Osteocyte (in vitro differentiated cells): ENCODE results near the gene GUK1. TPM values are rescaled to one million over a fixed set of nuclear protein-coding genes. Genes with fewer than 3 reads are reported as not detected.

ENCODE experiments used
- DNase-seq: peaks from one replicate; pipeline ENCODE4 v3.0.0; 2021; ENCODE audit warnings: mixed read lengths; ENCODE audit not compliant: unreplicated experiment; ENCODE audit errors: extremely low spot score
- H3K27ac Mint-ChIP-seq: one replicate; pipeline ENCODE4 v1.8.0; 2021; ENCODE audit warnings: mild to moderate bottlenecking, mixed read lengths; ENCODE audit not compliant: unreplicated experiment
- H3K27me3 Mint-ChIP-seq: one replicate; pipeline ENCODE4 v1.8.0; 2021; ENCODE audit warnings: mixed read lengths; ENCODE audit not compliant: unreplicated experiment
- H3K36me3 Mint-ChIP-seq: one replicate; pipeline ENCODE4 v1.8.0; 2021; ENCODE audit warnings: mixed read lengths; ENCODE audit not compliant: unreplicated experiment
- H3K4me1 Mint-ChIP-seq: one replicate; pipeline ENCODE4 v1.8.0; 2021; ENCODE audit warnings: mixed read lengths; ENCODE audit not compliant: unreplicated experiment
- H3K4me3 Mint-ChIP-seq: one replicate; pipeline ENCODE4 v1.8.0; 2021; ENCODE audit warnings: mild to moderate bottlenecking, moderate library complexity, mixed read lengths; ENCODE audit not compliant: unreplicated experiment
- H3K9me3 Mint-ChIP-seq: one replicate; pipeline ENCODE4 v1.8.0; 2021; ENCODE audit warnings: mixed read lengths; ENCODE audit not compliant: unreplicated experiment
- long read RNA-seq: library from polyadenylated mRNA; unstranded; transcript quantifications from one replicate; pipeline ENCODE4 v2.0.0, GENCODE V29; 2021
- total RNA-seq: library from RNA; stranded (reverse); gene quantifications from 2 replicates; pipeline ENCODE4 v1.2.1, GENCODE V29; 2021
- TF ChIP-seq, protein P1 (sequence below): fragments of 200-600 bp; sonication (generic); IDR thresholded peaks from 2 replicates; pipeline ENCODE4 v1.5.0; 2021; ENCODE audit warnings: antibody characterized with exemption, mild to moderate bottlenecking, moderate library complexity

The GUK1 gene, protein sequence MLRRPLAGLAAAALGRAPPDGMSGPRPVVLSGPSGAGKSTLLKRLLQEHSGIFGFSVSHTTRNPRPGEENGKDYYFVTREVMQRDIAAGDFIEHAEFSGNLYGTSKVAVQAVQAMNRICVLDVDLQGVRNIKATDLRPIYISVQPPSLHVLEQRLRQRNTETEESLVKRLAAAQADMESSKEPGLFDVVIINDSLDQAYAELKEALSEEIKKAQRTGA
- total RNA-seq, result 150 and 166 TPM in 2 replicates
- long read RNA-seq, transcript GUK1-201 (9 exons, 1,084 nt), result major isoform, 6 of 21 reads
- long read RNA-seq, partial matches to known transcripts, result 1 of 21 reads
- long read RNA-seq, other reads (novel, unspliced or antisense), result 7 of 21 reads

DNA sequence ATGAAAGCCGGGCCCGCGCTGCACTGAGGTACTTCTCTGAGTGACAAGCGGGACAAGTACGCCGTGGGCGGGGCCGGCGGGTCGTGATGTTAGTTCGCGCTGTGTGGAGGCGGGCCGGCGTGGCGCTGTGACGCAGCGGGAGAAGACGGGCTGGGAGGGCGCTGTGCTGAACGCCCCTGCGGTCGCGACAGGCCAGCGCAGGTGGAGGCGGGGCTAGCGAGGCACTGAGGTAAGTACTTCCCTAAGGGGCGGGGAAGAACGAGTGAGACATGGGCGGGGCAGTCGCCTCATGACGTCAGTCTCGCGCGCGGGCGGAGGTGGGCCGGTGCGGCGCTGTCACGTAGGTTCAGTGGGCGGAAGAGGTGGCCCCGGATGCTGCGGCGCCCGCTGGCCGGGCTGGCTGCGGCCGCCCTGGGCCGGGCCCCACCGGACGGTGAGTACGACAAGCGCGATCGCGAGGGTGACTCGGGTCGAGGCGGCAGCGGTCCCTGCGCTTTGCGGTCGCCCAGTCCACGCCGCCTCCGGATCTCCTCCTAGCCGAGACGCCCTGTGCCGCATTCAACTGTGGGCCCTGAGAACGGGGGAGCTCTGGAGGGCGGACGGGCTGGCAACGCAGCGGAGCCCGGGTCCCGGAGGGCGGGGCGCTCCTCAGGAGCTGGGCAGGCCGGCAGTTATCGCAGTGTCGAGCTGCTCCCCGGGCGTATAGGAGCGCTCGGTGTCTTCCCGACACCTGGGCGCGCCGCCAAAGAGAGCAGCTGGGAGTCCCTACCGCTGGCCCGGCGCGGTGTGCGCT is at the start of gene GUK1:
TSS of gene GUK1 (plus strand) at position 349 of the 793 bp plus-strand sequence. CDS start at position 373, 24 bp downstream.
- H3K27me3 Mint-ChIP-seq, result peaks cover 22% of the 10 kb centered on the region
- no peaks in the 10 kb centered on the region for H3K9me3 Mint-ChIP-seq
- H3K4me3 Mint-ChIP-seq, result peak within 1 kb of the TSS; percentile 90
- peak; percentile 99 for DNase-seq
- no peaks in the 10 kb centered on the region for H3K36me3 Mint-ChIP-seq
- peak within 1 kb of the TSS; percentile 94 for H3K27ac Mint-ChIP-seq
- TF ChIP-seq, protein P1, sequence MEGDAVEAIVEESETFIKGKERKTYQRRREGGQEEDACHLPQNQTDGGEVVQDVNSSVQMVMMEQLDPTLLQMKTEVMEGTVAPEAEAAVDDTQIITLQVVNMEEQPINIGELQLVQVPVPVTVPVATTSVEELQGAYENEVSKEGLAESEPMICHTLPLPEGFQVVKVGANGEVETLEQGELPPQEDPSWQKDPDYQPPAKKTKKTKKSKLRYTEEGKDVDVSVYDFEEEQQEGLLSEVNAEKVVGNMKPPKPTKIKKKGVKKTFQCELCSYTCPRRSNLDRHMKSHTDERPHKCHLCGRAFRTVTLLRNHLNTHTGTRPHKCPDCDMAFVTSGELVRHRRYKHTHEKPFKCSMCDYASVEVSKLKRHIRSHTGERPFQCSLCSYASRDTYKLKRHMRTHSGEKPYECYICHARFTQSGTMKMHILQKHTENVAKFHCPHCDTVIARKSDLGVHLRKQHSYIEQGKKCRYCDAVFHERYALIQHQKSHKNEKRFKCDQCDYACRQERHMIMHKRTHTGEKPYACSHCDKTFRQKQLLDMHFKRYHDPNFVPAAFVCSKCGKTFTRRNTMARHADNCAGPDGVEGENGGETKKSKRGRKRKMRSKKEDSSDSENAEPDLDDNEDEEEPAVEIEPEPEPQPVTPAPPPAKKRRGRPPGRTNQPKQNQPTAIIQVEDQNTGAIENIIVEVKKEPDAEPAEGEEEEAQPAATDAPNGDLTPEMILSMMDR, result peak; percentile 19
- peaks cover 36% of the 10 kb centered on the region for H3K4me1 Mint-ChIP-seq

DNA sequence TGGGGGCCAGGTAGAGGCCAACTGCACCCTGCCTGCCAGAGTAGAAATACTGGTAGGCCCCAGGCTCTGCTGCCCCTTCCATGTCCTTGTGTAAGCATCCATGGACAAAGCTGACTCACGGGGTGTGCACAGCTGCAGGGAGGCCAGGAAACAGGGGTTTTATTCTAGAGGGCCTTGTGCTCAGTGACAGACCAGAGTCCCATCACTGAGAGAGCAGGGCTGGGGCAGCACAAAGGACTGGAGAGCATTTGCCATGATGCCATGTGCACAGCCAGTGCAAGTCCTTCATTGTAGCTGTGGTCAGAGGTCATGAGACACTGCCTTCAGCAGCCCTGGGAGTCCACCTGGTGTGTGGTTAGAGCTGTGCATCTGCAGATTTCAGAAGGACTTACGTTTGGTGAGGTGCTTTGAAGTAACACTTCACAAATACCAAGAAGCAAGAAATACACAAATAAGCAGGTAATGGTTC is 49.4 kb upstream of the GUK1 start:
- Mint-ChIP-seq H3K36me3 (peaks cover 9% of the 10 kb centered on the region), H3K9me3 (peaks cover 11% of the 10 kb centered on the region), H3K4me1 (peaks cover 55% of the 10 kb centered on the region), H3K27ac (peak overlapping the region; percentile 18), H3K4me3 (no peak overlapping the region), H3K27me3 (no peaks in the 10 kb centered on the region)
- TF ChIP-seq, protein P1, result no peak
- no peak for DNase-seq

DNA sequence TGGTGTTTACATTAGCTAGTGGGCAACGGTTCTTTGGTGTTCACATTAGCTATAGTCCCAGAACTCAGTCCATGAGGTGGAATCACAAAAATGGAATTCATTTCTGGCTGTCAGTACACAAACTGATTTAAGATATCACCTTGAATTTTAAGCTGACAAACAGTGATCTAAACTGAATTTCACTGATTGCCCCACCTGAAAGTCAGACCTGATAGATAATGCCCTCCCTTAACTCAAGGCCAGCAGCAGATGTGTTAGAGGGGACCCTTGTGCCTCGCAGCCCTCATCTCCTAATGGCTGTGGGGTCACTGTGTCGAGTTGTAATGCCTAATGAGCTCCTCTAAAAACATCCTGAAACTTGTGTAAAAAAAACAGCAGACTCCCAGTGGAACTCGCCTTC is 49.0 kb upstream of the GUK1 start:
- Mint-ChIP-seq H3K36me3 (peaks cover 12% of the 10 kb centered on the region), H3K27me3 (no peaks in the 10 kb centered on the region), H3K9me3 (peaks cover 14% of the 10 kb centered on the region), H3K27ac (no peak overlapping the region), H3K4me1 (peaks cover 51% of the 10 kb centered on the region), H3K4me3 (no peak overlapping the region)
- DNase-seq, result no peak
- TF ChIP-seq, protein P1, result no peak

DNA sequence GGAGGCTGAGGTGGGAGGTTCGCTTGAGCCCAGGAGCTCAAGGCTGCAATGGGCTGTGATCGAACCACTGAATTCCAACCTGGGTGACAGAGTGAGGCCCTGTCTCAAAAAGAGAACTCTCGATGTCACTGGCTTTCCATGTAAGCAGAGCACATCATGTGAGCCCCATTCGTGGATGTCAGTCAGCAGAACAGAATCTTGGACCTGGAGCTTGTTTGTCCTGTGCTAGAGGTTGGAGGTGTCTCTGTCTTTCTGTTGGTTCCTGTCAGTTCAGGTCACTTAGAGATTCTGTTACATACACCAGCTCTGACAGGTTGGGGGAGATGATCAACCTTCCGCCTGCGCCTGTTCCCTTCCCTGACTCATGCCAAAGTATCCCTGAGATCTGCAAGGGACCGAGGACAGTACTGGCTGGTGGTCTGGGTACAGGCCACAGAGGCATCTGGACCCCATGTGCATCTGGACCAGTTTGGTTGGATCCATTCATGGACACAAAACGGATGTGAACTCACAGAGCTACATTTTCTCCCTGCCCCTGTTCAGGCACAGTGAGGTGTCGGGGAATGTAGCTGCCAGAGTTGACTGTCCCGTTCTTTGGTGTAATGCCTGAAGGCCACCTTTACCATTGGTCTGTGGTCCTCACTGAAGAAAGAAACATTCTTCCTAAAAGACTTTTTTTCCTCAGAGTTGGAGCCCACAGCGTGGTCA is 47.6 kb upstream of the GUK1 start:
- Mint-ChIP-seq H3K4me1 (peaks cover 40% of the 10 kb centered on the region), H3K27me3 (no peaks in the 10 kb centered on the region), H3K9me3 (peaks cover 14% of the 10 kb centered on the region), H3K27ac (no peak overlapping the region), H3K36me3 (peaks cover 14% of the 10 kb centered on the region), H3K4me3 (no peak overlapping the region)
- DNase-seq, result no peak
- TF ChIP-seq, protein P1, result no peak
